ENCODE results near the gene EXOC4.

GRCh38 chr7:133821171-133821570 lies 568.3 kb downstream of the EXOC4 start:
- TF ChIP-seq POLR2A (IDR thresholded peaks at IDR 0.05; ENCODE audit: low read length) (no peak), GATA1 (IDR thresholded peaks at IDR 0.05; ENCODE audit: low read depth, low read length) (no peak)

All from erythroblast (primary cell).